Peyer's patch (tissue), 4 donors: ENCODE results near the gene ROBO2.

Experiments
- POLR2A ChIP-seq, 2 donors: fragments of 450-650 bp; IDR thresholded peaks; one replicate each; pipeline ENCODE4 v1.5.1; 2017; ENCODE audit warnings: antibody characterized with exemption in 2 of 2, mild to moderate bottlenecking in 2 of 2, moderate library complexity in 2 of 2
- TF ChIP-seq, protein P1 (sequence below), 6 experiments: fragments of 450-650 bp in 4 of 6; fragments of 200-600 bp in 2 of 6; sonication (generic) in 1 of 6; IDR thresholded peaks; one replicate each; pipeline ENCODE4 v1.5.1; 2017 to 2019; ENCODE audit warnings: antibody characterized with exemption in 6 of 6, mild to moderate bottlenecking in 3 of 6, moderate library complexity in 1 of 6

DNA sequence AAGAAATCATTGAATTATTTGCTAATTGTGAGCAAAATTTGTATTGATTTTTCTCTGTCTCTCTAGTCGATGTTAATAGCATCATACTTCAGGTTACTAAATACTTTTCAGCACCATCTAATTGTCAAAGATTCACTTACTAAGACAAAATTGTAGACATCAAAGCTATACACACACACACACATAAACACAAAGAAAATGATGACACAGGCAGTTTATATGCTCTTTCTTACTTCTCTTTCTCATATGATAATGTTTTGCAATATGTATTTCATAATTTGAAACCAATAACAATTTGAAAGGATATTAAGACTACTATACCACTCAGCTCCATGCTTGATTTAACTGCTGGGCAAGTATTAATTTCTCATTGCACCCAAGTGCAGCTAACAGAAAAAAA is 406.2 kb downstream of the ROBO2 start:
- TF ChIP-seq, protein P1, sequence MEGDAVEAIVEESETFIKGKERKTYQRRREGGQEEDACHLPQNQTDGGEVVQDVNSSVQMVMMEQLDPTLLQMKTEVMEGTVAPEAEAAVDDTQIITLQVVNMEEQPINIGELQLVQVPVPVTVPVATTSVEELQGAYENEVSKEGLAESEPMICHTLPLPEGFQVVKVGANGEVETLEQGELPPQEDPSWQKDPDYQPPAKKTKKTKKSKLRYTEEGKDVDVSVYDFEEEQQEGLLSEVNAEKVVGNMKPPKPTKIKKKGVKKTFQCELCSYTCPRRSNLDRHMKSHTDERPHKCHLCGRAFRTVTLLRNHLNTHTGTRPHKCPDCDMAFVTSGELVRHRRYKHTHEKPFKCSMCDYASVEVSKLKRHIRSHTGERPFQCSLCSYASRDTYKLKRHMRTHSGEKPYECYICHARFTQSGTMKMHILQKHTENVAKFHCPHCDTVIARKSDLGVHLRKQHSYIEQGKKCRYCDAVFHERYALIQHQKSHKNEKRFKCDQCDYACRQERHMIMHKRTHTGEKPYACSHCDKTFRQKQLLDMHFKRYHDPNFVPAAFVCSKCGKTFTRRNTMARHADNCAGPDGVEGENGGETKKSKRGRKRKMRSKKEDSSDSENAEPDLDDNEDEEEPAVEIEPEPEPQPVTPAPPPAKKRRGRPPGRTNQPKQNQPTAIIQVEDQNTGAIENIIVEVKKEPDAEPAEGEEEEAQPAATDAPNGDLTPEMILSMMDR (IDR thresholded peaks at IDR 0.05) = no peak
- TF ChIP-seq POLR2A (IDR thresholded peaks at IDR 0.05) = no peak
